NCI-H1417 (cell line): ENCODE measurements around the gene DNAJC3.
"Not testable (repeated sequence)": the region's sequence is repeated elsewhere in the genome, so short reads cannot be mapped to it uniquely, and the experiment has no call there.

Source experiments
- DNase-seq, 3 experiments: peaks; one replicate each; lab custom pipeline; 2025; lab: John Stamatoyannopoulos, UW

The DNAJC3 gene

GRCh38 chr13:95714142-95714832 is 37.3 kb downstream of the DNAJC3 start:
- no peak for DNase-seq

- no peak for DNase-seq
Observed at GRCh38 chr13:95716231-95716630, 39.3 kb downstream of the DNAJC3 start.

- DNase-seq = no peak
Observed at GRCh38 chr13:95722241-95722640, 45.3 kb downstream of the DNAJC3 start.

GRCh38 chr13:95723438-95723837 is 46.5 kb downstream of the DNAJC3 start:
- DNase-seq = no peak

- DNase-seq = no peak
Observed at GRCh38 chr13:95724252-95724651, 47.3 kb downstream of the DNAJC3 start.

- DNase-seq = no peak
Observed at GRCh38 chr13:95726876-95727275, 49.9 kb downstream of the DNAJC3 start.

- DNase-seq = no peak
Observed at GRCh38 chr13:95728957-95729356, 52.0 kb downstream of the DNAJC3 start.

- no peak for DNase-seq
Observed at GRCh38 chr13:95734124-95734523, 57.2 kb downstream of the DNAJC3 start.

GRCh38 chr13:95740071-95740978 is 63.4 kb downstream of the DNAJC3 start:
- not testable (repeated sequence) for DNase-seq

- DNase-seq = no peak
Observed at GRCh38 chr13:95740979-95741320, 64.0 kb downstream of the DNAJC3 start.

- no peak for DNase-seq
Observed at GRCh38 chr13:95741584-95742563, 64.9 kb downstream of the DNAJC3 start.

- DNase-seq = no peak
Observed at GRCh38 chr13:95743192-95743591, 66.3 kb downstream of the DNAJC3 start.

GRCh38 chr13:95745289-95745688 is 68.3 kb downstream of the DNAJC3 start:
- DNase-seq = peak in 1 of 3 experiments; percentile 14

GRCh38 chr13:95745752-95746151 is 68.8 kb downstream of the DNAJC3 start:
- DNase-seq = no peak

- no peak for DNase-seq
Observed at GRCh38 chr13:95749545-95749944, 72.6 kb downstream of the DNAJC3 start.

- DNase-seq = no peak
Observed at GRCh38 chr13:95752677-95753076, 75.7 kb downstream of the DNAJC3 start.

- DNase-seq = no peak
Observed at GRCh38 chr13:95754069-95754468, 77.1 kb downstream of the DNAJC3 start.

GRCh38 chr13:95756072-95756471 is 79.1 kb downstream of the DNAJC3 start:
- no peak for DNase-seq

- DNase-seq = not testable (repeated sequence)
Observed at GRCh38 chr13:95762626-95763025, 85.7 kb downstream of the DNAJC3 start.

- no peak for DNase-seq
Observed at GRCh38 chr13:95763601-95764000, 86.7 kb downstream of the DNAJC3 start.

GRCh38 chr13:95771905-95772304 is 95.0 kb downstream of the DNAJC3 start:
- DNase-seq = no peak

- no peak for DNase-seq
Observed at GRCh38 chr13:95779522-95779921, 102.6 kb downstream of the DNAJC3 start.
